Endothelial cell of umbilical vein (primary cell): ENCODE results near the gene IMPG2. TPM values are rescaled to one million over a fixed set of nuclear protein-coding genes. Genes with fewer than 3 reads are reported as not detected.

Source experiments
- BruUV-seq: library from RNA; stranded (reverse); fragments of 400-500 nt; replicated peaks from 2 replicates; lab custom pipeline; 2021; lab: Mats Ljungman, UMichigan
- CTCF ChIA-PET: fragments of 300-600, 350-600 bp; sonication (Branson Sonifier 250); formaldehyde crosslinking; loops from one replicate; lab custom pipeline; 2021; ENCODE audit warnings: antibody characterized with exemption, inconsistent platforms; lab: Charles Lee
- POLR2A ChIA-PET: fragments of 300-600, 350-600 bp; sonication (Branson Sonifier 250); formaldehyde crosslinking; loops from one replicate; lab custom pipeline; 2021; ENCODE audit warnings: antibody characterized with exemption, inconsistent platforms; lab: Charles Lee
- DNase-seq: peaks from one replicate; pipeline ENCODE4 v3.0.0-alpha.2; 2011; ENCODE audit warnings: low read depth, low spot score
- FAIRE-seq: peaks from 2 replicates; lab custom pipeline; 2011; peaks lifted over from hg19 to GRCh38; lab: Jason Lieb, UNC
- H2AFZ ChIP-seq: 2 replicates; pipeline ENCODE4 v1.6.0; 2012; ENCODE audit warnings: low read depth, low read length, control low read depth, inconsistent platforms
- H3K27ac ChIP-seq: 2 replicates; pipeline ENCODE4 v1.5.1; 2011; ENCODE audit warnings: low read depth, mild to moderate bottlenecking, control low read depth, low read length, moderate library complexity; ENCODE audit not compliant: insufficient read depth
- H3K27me3 ChIP-seq, 2 experiments: 2 replicates each; pipeline versions ENCODE4 v1.6.0 to v1.6.1; 2011; ENCODE audit warnings: low read length in 2 of 2, mixed read lengths in 1 of 2; ENCODE audit not compliant: control insufficient read depth in 2 of 2, insufficient read depth in 2 of 2
- H3K36me3 ChIP-seq, 2 experiments: 2 replicates in 1 of 2; 3 replicates in 1 of 2; pipeline ENCODE4 v1.5.1; 2011; ENCODE audit warnings: low read length in 2 of 2, mild to moderate bottlenecking in 1 of 2, moderate library complexity in 1 of 2; ENCODE audit not compliant: control insufficient read depth in 2 of 2, insufficient read depth in 2 of 2; ENCODE audit errors: extremely low read depth in 1 of 2
- H3K4me1 ChIP-seq: 3 replicates; pipeline ENCODE4 v1.5.1; 2011; ENCODE audit warnings: mild to moderate bottlenecking, low read length; ENCODE audit not compliant: control insufficient read depth, insufficient read depth; ENCODE audit errors: extremely low read depth
- H3K4me2 ChIP-seq: 2 replicates; pipeline ENCODE4 v1.6.1; 2011; ENCODE audit warnings: low read length, control low read depth, mixed read lengths; ENCODE audit not compliant: insufficient read depth
- H3K4me3 ChIP-seq, 3 experiments: fragments of 200-600 bp in 1 of 3; sonication (generic), shearing (Covaris generic) in 1 of 3; replicated peaks in 1 of 3; 2 replicates each; pipeline ENCODE4 v1.5.1; 2011 to 2016; ENCODE audit warnings: control low read depth in 3 of 3, low read length in 3 of 3, mild to moderate bottlenecking in 2 of 3, inconsistent platforms in 1 of 3, low read depth in 1 of 3, moderate library complexity in 1 of 3; ENCODE audit not compliant: insufficient read depth in 1 of 3
- H3K79me2 ChIP-seq: 2 replicates; pipeline ENCODE4 v1.6.0; 2012; ENCODE audit warnings: low read length, inconsistent platforms; ENCODE audit not compliant: control insufficient read depth, insufficient read depth
- H3K9ac ChIP-seq: replicated peaks from 2 replicates; pipeline ENCODE3; 2011; ENCODE audit warnings: low read length, control low read depth; ENCODE audit not compliant: insufficient read depth; ENCODE audit errors: extremely low read depth
- H3K9me1 ChIP-seq: replicated peaks from 3 replicates; pipeline ENCODE4 v1.6.0; 2011; ENCODE audit warnings: mild to moderate bottlenecking, low read length; ENCODE audit not compliant: control insufficient read depth, insufficient read depth; ENCODE audit errors: extremely low read depth
- H3K9me3 ChIP-seq: replicated peaks from 2 replicates; pipeline ENCODE4 v1.5.1; 2012; ENCODE audit warnings: low read length, inconsistent platforms; ENCODE audit not compliant: control insufficient read depth, insufficient read depth
- H4K20me1 ChIP-seq: replicated peaks from 2 replicates; pipeline ENCODE3; 2011; ENCODE audit warnings: mild to moderate bottlenecking, low read length; ENCODE audit not compliant: control insufficient read depth, insufficient read depth; ENCODE audit errors: extremely low read depth
- CTCF ChIP-seq, 2 donors: IDR thresholded peaks; 1 replicate in 1 of 2; 2 replicates in 1 of 2; pipeline ENCODE4 v1.5.1; 2011; ENCODE audit warnings: low read length in 2 of 2, mild to moderate bottlenecking in 2 of 2, moderate library complexity in 2 of 2, control low read depth in 1 of 2, inconsistent platforms in 1 of 2, low read depth in 1 of 2; ENCODE audit not compliant: insufficient read depth in 1 of 2; ENCODE audit errors: extremely low read depth in 1 of 2
- EZH2 ChIP-seq: IDR thresholded peaks from 2 replicates; pipeline ENCODE4 v1.6.1; 2012; ENCODE audit warnings: borderline replicate concordance, low read depth, mild to moderate bottlenecking, moderate library complexity, low read length, inconsistent platforms; ENCODE audit not compliant: severe bottlenecking
- FOS ChIP-seq: IDR thresholded peaks from 2 replicates; pipeline ENCODE4 v1.6.1; 2011; ENCODE audit warnings: mild to moderate bottlenecking, low read length, moderate library complexity, borderline replicate concordance; ENCODE audit not compliant: insufficient read depth
- GATA2 ChIP-seq: IDR thresholded peaks from 2 replicates; pipeline ENCODE4 v1.7.0; 2011; ENCODE audit warnings: low read depth, mild to moderate bottlenecking, moderate library complexity, mixed read lengths, low read length; ENCODE audit not compliant: insufficient read length, insufficient read depth
- JUN ChIP-seq: IDR thresholded peaks from 2 replicates; pipeline ENCODE4 v1.6.1; 2011; ENCODE audit warnings: borderline replicate concordance, low read depth; ENCODE audit not compliant: insufficient read length, insufficient read depth
- MAX ChIP-seq: IDR thresholded peaks from 2 replicates; pipeline ENCODE4 v1.6.1; 2011; ENCODE audit not compliant: insufficient read depth, insufficient read length
- MYC ChIP-seq: IDR thresholded peaks from one replicate; pipeline ENCODE4 v1.6.1; 2011; ENCODE audit warnings: mild to moderate bottlenecking, low read depth, low read length
- POLR2A ChIP-seq: IDR thresholded peaks from 2 replicates; pipeline ENCODE4 v1.6.1; 2012; ENCODE audit warnings: low read depth, mild to moderate bottlenecking, control low read depth, low read length
- POLR2AphosphoS5 ChIP-seq: IDR thresholded peaks from 2 replicates; pipeline ENCODE4 v1.6.1; 2012; ENCODE audit warnings: low read depth, mild to moderate bottlenecking, control low read depth, low read length, moderate library complexity; ENCODE audit not compliant: insufficient read depth
- dilution Hi-C: fragments of 300-500 bp; cut with MboI; formaldehyde crosslinking; loops from one replicate; pipeline ENCODE4 v1.15.0; 2019; ENCODE audit warnings: low sequenced_read_pairs; ENCODE audit not compliant: extremely low pct_ligation_motif_present
- intact Hi-C: fragments of 100-400 bp; cut with micrococcal nuclease; formaldehyde crosslinking; loops from one replicate; pipeline ENCODE4 v1.10.0; 2022
- polyA plus RNA-seq, 4 experiments: library from polyadenylated mRNA; depleted of rRNA in 3 of 4; stranded (reverse) in 3 of 4; unstranded in 1 of 4; fragments of >200 nt; gene quantifications; 2 replicates each; pipeline versions ENCODE4 v1.2.1 to v1.2.3, GENCODE V29; 2011 to 2012; ENCODE audit warnings: missing spikeins in 1 of 4
- total RNA-seq: library from RNA; stranded (reverse); gene quantifications from 2 replicates; pipeline ENCODE4 v1.2.3, GENCODE V29; 2021

Gene IMPG2
- total and polyA plus RNA-seq, 2 donors (not counting 3 experiments of a cell fraction or from before 2014, with no cell fraction given) = 0.39 to 0.71 TPM

- no peak overlapping the region for H3K9ac ChIP-seq
- intact Hi-C loops (no loop called here), dilution Hi-C loops (no loop called here)
- H3K4me2 ChIP-seq = no peak overlapping the region
- POLR2A ChIA-PET = no interaction called here
- no peaks in the 10 kb centered on the region for H3K4me1 ChIP-seq
- no peak for TF ChIP-seq POLR2A
- no peak for TF ChIP-seq CTCF (IDR thresholded peaks at IDR 0.05; ENCODE audit: extremely low read depth in 1 of 2, insufficient read depth in 1 of 2, low read depth in 1 of 2, low read length in 2 of 2)
- no peak for TF ChIP-seq MYC
- TF ChIP-seq POLR2AphosphoS5 = no peak
- no peak for TF ChIP-seq JUN
- TF ChIP-seq EZH2 = no peak
- TF ChIP-seq MAX = no peak
- TF ChIP-seq FOS = no peak
- TF ChIP-seq GATA2 = no peak
- DNase-seq = no peak
- H3K4me3 ChIP-seq = no peak overlapping the region
- H3K27me3 ChIP-seq = no peaks in the 10 kb centered on the region
- H4K20me1 ChIP-seq = no peaks in the 10 kb centered on the region
- H3K36me3 ChIP-seq = peaks cover 0 to 2% of the 10 kb centered on the region in 2 experiments
- H3K9me1 ChIP-seq = no peaks in the 10 kb centered on the region
- no peak for FAIRE-seq
- H2AFZ ChIP-seq = no peak overlapping the region
- no TSS peak for BruUV-seq
- CTCF ChIA-PET = interaction anchor here (2.0 kb wide), 1 partner anchor 14 kb away, joined by 7 read pairs; no protein-coding TSS in a partner anchor
- H3K79me2 ChIP-seq = no peaks in the 10 kb centered on the region
- no peak overlapping the region for H3K27ac ChIP-seq
- H3K9me3 ChIP-seq = no peaks in the 10 kb centered on the region
Measured at GRCh38 chr3:101325393-101326134, 5.2 kb upstream of the IMPG2 start.
